Gastrocnemius medialis (tissue), 4 donors: ENCODE measurements around the gene ST6GALNAC3. TPM values are rescaled to one million over a fixed set of nuclear protein-coding genes. Genes with fewer than 3 reads are reported as not detected.

Source experiments
- ATAC-seq, 2 donors: fragments of 150-250 bp; one replicate each; pipeline ENCODE4 v1.9.1; 2016
- DNase-seq, 2 donors: peaks; one replicate each; pipeline ENCODE4 v3.0.0-alpha.2; 2019
- H3K27ac ChIP-seq, 4 donors: fragments of 200-600 bp; sonication (generic); 1 replicate in 1 of 4; 2 replicates in 3 of 4; pipeline ENCODE4 v1.5.1; 2016 to 2018; ENCODE audit warnings: mild to moderate bottlenecking in 2 of 4, moderate library complexity in 1 of 4
- H3K27me3 ChIP-seq, 3 donors: fragments of 200-600 bp; sonication (generic) in 2 of 3; 1 replicate in 1 of 3; 2 replicates in 2 of 3; pipeline versions ENCODE4 v1.5.1 to v1.6.0; 2016 to 2019; ENCODE audit warnings: mild to moderate bottlenecking in 1 of 3, moderate library complexity in 1 of 3
- H3K36me3 ChIP-seq, 2 donors: fragments of 200-600 bp; sonication (generic) in 1 of 2; one replicate each; pipeline ENCODE4 v1.5.1; 2017 to 2018
- H3K4me1 ChIP-seq, 2 donors: fragments of 200-600 bp; sonication (generic) in 1 of 2; one replicate each; pipeline ENCODE4 v1.5.1; 2016 to 2017; ENCODE audit warnings: mild to moderate bottlenecking in 2 of 2
- H3K4me3 ChIP-seq, 4 donors: fragments of 200-600 bp; sonication (generic) in 3 of 4; 1 replicate in 1 of 4; 2 replicates in 3 of 4; pipeline ENCODE4 v1.5.1; 2016 to 2019; ENCODE audit warnings: mild to moderate bottlenecking in 2 of 4
- H3K9me3 ChIP-seq, 3 donors: fragments of 200-600 bp; sonication (generic) in 2 of 3; 1 replicate in 1 of 3; 2 replicates in 2 of 3; pipeline ENCODE4 v1.5.1; 2016 to 2019
- CTCF ChIP-seq, 5 experiments: fragments of 450-650 bp in 3 of 5; fragments of 200-600 bp in 2 of 5; sonication (generic) in 2 of 5; IDR thresholded peaks in 4 of 5; conservative IDR thresholded peaks in 1 of 5; 1 replicate in 4 of 5; 2 replicates in 1 of 5; pipeline ENCODE4 v1.5.1; 2016 to 2019; ENCODE audit warnings: antibody characterized with exemption in 5 of 5, mild to moderate bottlenecking in 3 of 5, moderate library complexity in 3 of 5
- POLR2A ChIP-seq, 2 donors: fragments of 450-650 bp; IDR thresholded peaks; one replicate each; pipeline ENCODE4 v1.6.1; 2017; ENCODE audit warnings: antibody characterized with exemption in 2 of 2, mild to moderate bottlenecking in 2 of 2, moderate library complexity in 2 of 2
- in situ Hi-C, 4 donors: fragments of 200-750 bp; cut with MboI; loops; one replicate each; pipeline versions ENCODE4 v1.15.0 to v1.8.0; 2017; ENCODE audit warnings: low sequenced_read_pairs in 4 of 4
- intact Hi-C: fragments of 100-400 bp; cut with DNase I; formaldehyde crosslinking; loops from one replicate; pipeline ENCODE4 v1.15.1; 2023; ENCODE audit warnings: low total_unique reads
- total RNA-seq, 4 donors: library from RNA; depleted of rRNA; stranded (reverse); fragments of >200 nt; gene quantifications; one replicate each; pipeline versions ENCODE4 v1.1.0 to v1.2.3, GENCODE V29; 2016

Gene ST6GALNAC3
- total RNA-seq, 4 donors from 2014 or later: 1.7 to 3.9 (median 2.8) TPM

- Histone ChIP-seq H3K36me3 (no peaks in the 10 kb centered on the region), H3K27me3 (no peaks in the 10 kb centered on the region), H3K4me3 (no peak overlapping the region), H3K27ac (no peak overlapping the region), H3K4me1 (no peaks in the 10 kb centered on the region), H3K9me3 (no peaks in the 10 kb centered on the region)
- intact Hi-C loops: no loop called here
- ATAC-seq (no peak), DNase-seq (no peak)
- TF ChIP-seq CTCF (IDR thresholded peaks at IDR 0.05 in 4 of 5, conservative IDR thresholded peaks at IDR 0.05 in 1 of 5) (no peak), POLR2A (IDR thresholded peaks at IDR 0.05) (no peak)
- in situ Hi-C loops: no loop called here
Measured at GRCh38 chr1:76179219-76179698, 104.7 kb downstream of the ST6GALNAC3 start.

- Histone ChIP-seq H3K27me3 (no peaks in the 10 kb centered on the region), H3K4me3 (no peak overlapping the region), H3K36me3 (no peaks in the 10 kb centered on the region), H3K9me3 (no peaks in the 10 kb centered on the region), H3K27ac (no peak overlapping the region), H3K4me1 (no peaks in the 10 kb centered on the region)
- DNase-seq: no peak
- intact Hi-C loops: no loop called here
- in situ Hi-C loops: no loop called here
- TF ChIP-seq POLR2A (IDR thresholded peaks at IDR 0.05): no peak
- no peak for TF ChIP-seq CTCF (IDR thresholded peaks at IDR 0.05 in 4 of 5, conservative IDR thresholded peaks at IDR 0.05 in 1 of 5)
- no peak for ATAC-seq
Measured at GRCh38 chr1:76185207-76185606, 110.7 kb downstream of the ST6GALNAC3 start.

- H3K27me3 ChIP-seq: no peaks in the 10 kb centered on the region
Measured at GRCh38 chr1:76186554-76187170, 112.1 kb downstream of the ST6GALNAC3 start.

GRCh38 chr1:76187436-76187835, 112.9 kb downstream of the ST6GALNAC3 start:
- in situ Hi-C loops: no loop called here
- TF ChIP-seq POLR2A (IDR thresholded peaks at IDR 0.05) (no peak), CTCF (IDR thresholded peaks at IDR 0.05 in 4 of 5, conservative IDR thresholded peaks at IDR 0.05 in 1 of 5) (no peak)
- intact Hi-C loops: no loop called here

More at GRCh38 chr1:76186554-76187170, 112.1 kb downstream of the ST6GALNAC3 start:
- intact Hi-C loops (no loop called here), in situ Hi-C loops (no loop called here)
- TF ChIP-seq CTCF (IDR thresholded peaks at IDR 0.05 in 4 of 5, conservative IDR thresholded peaks at IDR 0.05 in 1 of 5): no peak
- no peak for TF ChIP-seq POLR2A (IDR thresholded peaks at IDR 0.05)
- no peak for ATAC-seq
- Histone ChIP-seq H3K4me1 (no peaks in the 10 kb centered on the region), H3K4me3 (no peak overlapping the region), H3K36me3 (no peaks in the 10 kb centered on the region), H3K9me3 (no peaks in the 10 kb centered on the region), H3K27ac (no peak overlapping the region)
- DNase-seq: no peak

GRCh38 chr1:76189310-76189709, 114.8 kb downstream of the ST6GALNAC3 start:
- in situ Hi-C loops (no loop called here), intact Hi-C loops (no loop called here)
- Histone ChIP-seq H3K27ac (no peak overlapping the region), H3K27me3 (no peaks in the 10 kb centered on the region), H3K9me3 (no peaks in the 10 kb centered on the region), H3K4me1 (no peaks in the 10 kb centered on the region), H3K36me3 (no peaks in the 10 kb centered on the region), H3K4me3 (no peak overlapping the region)
- TF ChIP-seq POLR2A (IDR thresholded peaks at IDR 0.05): no peak
- TF ChIP-seq CTCF (IDR thresholded peaks at IDR 0.05 in 4 of 5, conservative IDR thresholded peaks at IDR 0.05 in 1 of 5): no peak
- DNase-seq (no peak), ATAC-seq (no peak)

More at GRCh38 chr1:76187436-76187835, 112.9 kb downstream of the ST6GALNAC3 start:
- no peak overlapping the region for H3K27ac ChIP-seq
- H3K9me3 ChIP-seq: no peaks in the 10 kb centered on the region
- no peaks in the 10 kb centered on the region for H3K27me3 ChIP-seq
- ATAC-seq (no peak), DNase-seq (no peak)
- H3K4me3 ChIP-seq: no peak overlapping the region
- H3K36me3 ChIP-seq: no peaks in the 10 kb centered on the region
- no peaks in the 10 kb centered on the region for H3K4me1 ChIP-seq
